Suprapubic skin (tissue), 4 donors: ENCODE results near the gene TRIM71. TPM values are rescaled to one million over a fixed set of nuclear protein-coding genes. Genes with fewer than 3 reads are reported as not detected.

Experiments
- DNase-seq, 2 donors: peaks; one replicate each; pipeline ENCODE4 v3.0.0-alpha.2; 2019; ENCODE audit warnings: low spot score in 2 of 2
- H3K27ac ChIP-seq: fragments of 200-600 bp; sonication (generic); one replicate; pipeline ENCODE4 v1.5.1; 2019
- H3K27me3 ChIP-seq: fragments of 200-600 bp; sonication (generic); one replicate; pipeline ENCODE4 v1.5.1; 2019
- H3K36me3 ChIP-seq: fragments of 200-600 bp; sonication (generic); one replicate; pipeline ENCODE4 v1.5.1; 2019
- H3K4me1 ChIP-seq: fragments of 200-600 bp; sonication (generic); one replicate; pipeline ENCODE4 v1.5.1; 2019
- H3K4me3 ChIP-seq: fragments of 200-600 bp; sonication (generic); one replicate; pipeline ENCODE4 v1.5.1; 2019; ENCODE audit warnings: mild to moderate bottlenecking
- H3K9me3 ChIP-seq: fragments of 200-600 bp; sonication (generic); one replicate; pipeline ENCODE4 v1.5.1; 2019
- EP300 ChIP-seq: sonication (generic); formaldehyde crosslinking; IDR thresholded peaks from one replicate; pipeline ENCODE4 v1.6.1; 2017; ENCODE audit warnings: antibody characterized with exemption
- POLR2A ChIP-seq, 2 donors: fragments of 450-650 bp; IDR thresholded peaks; one replicate each; pipeline ENCODE4 v1.6.1; 2017; ENCODE audit warnings: antibody characterized with exemption in 2 of 2, mild to moderate bottlenecking in 2 of 2, moderate library complexity in 2 of 2
- POLR2AphosphoS5 ChIP-seq, 3 donors: sonication (generic); formaldehyde crosslinking; IDR thresholded peaks; one replicate each; pipeline ENCODE4 v1.6.1; 2017; ENCODE audit warnings: antibody characterized with exemption in 3 of 3
- WGBS: methylation state at CpG from one replicate; pipeline ENCODE4 v1.1.5; 2018; 5-methylcytosine and 5-hydroxymethylcytosine counted together
- total RNA-seq, 4 donors: library from RNA; depleted of rRNA; stranded (reverse); fragments of >200 nt; gene quantifications; one replicate each; pipeline ENCODE4 v1.1.0, GENCODE V29; 2016
- TF ChIP-seq, protein P1 (sequence below), 2 donors: fragments of 200-600 bp in 1 of 2; fragments of 450-650 bp in 1 of 2; sonication (generic) in 1 of 2; IDR thresholded peaks; one replicate each; pipeline ENCODE4 v1.5.1; 2016 to 2019; ENCODE audit warnings: antibody characterized with exemption in 2 of 2, mild to moderate bottlenecking in 1 of 2, moderate library complexity in 1 of 2

The TRIM71 gene
- total RNA-seq, 4 donors from 2014 or later = not detected

DNA sequence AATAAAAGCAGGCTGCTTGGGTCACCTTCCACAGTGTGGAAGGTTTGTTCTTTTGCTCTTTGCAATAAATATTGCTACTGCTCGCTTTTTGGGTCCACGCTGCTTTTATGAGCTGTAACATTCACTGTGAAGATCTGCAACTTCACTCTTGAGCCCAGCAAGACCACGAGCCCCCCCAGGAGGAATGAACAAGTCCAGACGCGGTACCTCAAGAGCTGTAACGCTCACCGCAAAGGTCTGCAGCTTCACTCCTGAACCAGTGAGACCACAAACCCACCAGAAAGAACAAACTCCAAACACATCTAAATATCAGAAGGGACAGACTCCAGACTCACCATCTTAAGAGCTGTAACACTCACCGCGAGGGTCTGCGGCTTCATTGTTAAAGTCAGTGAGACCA is 86.2 kb downstream of the TRIM71 start:
- Histone ChIP-seq H3K4me1 (no peaks in the 10 kb centered on the region), H3K27ac (no peak overlapping the region), H3K36me3 (no peaks in the 10 kb centered on the region), H3K27me3 (no peaks in the 10 kb centered on the region), H3K9me3 (no peaks in the 10 kb centered on the region), H3K4me3 (no peak overlapping the region)
- TF ChIP-seq POLR2A (IDR thresholded peaks at IDR 0.05) (no peak), POLR2AphosphoS5 (IDR thresholded peaks at IDR 0.05) (no peak), EP300 (no peak)
- TF ChIP-seq, protein P1, sequence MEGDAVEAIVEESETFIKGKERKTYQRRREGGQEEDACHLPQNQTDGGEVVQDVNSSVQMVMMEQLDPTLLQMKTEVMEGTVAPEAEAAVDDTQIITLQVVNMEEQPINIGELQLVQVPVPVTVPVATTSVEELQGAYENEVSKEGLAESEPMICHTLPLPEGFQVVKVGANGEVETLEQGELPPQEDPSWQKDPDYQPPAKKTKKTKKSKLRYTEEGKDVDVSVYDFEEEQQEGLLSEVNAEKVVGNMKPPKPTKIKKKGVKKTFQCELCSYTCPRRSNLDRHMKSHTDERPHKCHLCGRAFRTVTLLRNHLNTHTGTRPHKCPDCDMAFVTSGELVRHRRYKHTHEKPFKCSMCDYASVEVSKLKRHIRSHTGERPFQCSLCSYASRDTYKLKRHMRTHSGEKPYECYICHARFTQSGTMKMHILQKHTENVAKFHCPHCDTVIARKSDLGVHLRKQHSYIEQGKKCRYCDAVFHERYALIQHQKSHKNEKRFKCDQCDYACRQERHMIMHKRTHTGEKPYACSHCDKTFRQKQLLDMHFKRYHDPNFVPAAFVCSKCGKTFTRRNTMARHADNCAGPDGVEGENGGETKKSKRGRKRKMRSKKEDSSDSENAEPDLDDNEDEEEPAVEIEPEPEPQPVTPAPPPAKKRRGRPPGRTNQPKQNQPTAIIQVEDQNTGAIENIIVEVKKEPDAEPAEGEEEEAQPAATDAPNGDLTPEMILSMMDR (IDR thresholded peaks at IDR 0.05) = no peak
- 97% methylated on average over 10 of the region's 10 CpGs for whole genome bisulfite sequencing
- DNase-seq = no peak

DNA sequence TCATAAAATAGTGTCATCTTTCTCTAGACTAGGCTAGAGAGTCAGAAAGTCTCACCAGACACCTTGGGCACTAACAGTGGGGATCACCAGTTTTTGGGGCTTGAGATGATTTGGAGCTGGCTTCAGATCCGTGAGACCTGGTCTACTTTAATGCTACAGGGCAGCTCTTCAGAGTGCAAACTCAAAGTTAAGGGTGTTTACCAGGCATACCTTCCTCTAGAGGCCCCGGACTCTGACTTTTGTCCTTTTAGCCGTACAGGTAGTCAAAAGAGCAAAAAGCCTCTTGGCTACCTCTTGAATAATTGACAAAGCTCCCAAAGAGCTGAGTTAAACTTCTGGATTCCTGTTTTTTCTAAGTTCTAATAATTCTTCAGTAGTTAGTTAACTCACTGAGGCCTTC is 92.2 kb downstream of the TRIM71 start:
- TF ChIP-seq, protein P1 (IDR thresholded peaks at IDR 0.05) = no peak
- no peak for TF ChIP-seq POLR2A (IDR thresholded peaks at IDR 0.05)
- no peak for TF ChIP-seq POLR2AphosphoS5 (IDR thresholded peaks at IDR 0.05)
- no peak for TF ChIP-seq EP300
- Histone ChIP-seq H3K27me3 (no peaks in the 10 kb centered on the region), H3K9me3 (no peaks in the 10 kb centered on the region), H3K36me3 (no peaks in the 10 kb centered on the region), H3K4me3 (no peak overlapping the region), H3K27ac (no peak overlapping the region), H3K4me1 (peaks cover 11% of the 10 kb centered on the region)
- 86% methylated on average over 3 of the region's 3 CpGs for WGBS
- DNase-seq = no peak

- Histone ChIP-seq H3K36me3 (no peaks in the 10 kb centered on the region), H3K4me3 (no peak overlapping the region), H3K27me3 (no peaks in the 10 kb centered on the region), H3K9me3 (no peaks in the 10 kb centered on the region), H3K4me1 (peaks cover 11% of the 10 kb centered on the region), H3K27ac (no peak overlapping the region)
- no peak for DNase-seq
- TF ChIP-seq EP300 = no peak
- TF ChIP-seq POLR2AphosphoS5 (IDR thresholded peaks at IDR 0.05) = no peak
- no peak for TF ChIP-seq POLR2A (IDR thresholded peaks at IDR 0.05)
- TF ChIP-seq, protein P1 (IDR thresholded peaks at IDR 0.05) = no peak
- WGBS = 66% methylated on average over 2 of the region's 2 CpGs
Observed at GRCh38 chr3:32910954-32911353, 93.2 kb downstream of the TRIM71 start.

- peaks cover 11% of the 10 kb centered on the region for H3K4me1 ChIP-seq
- H3K9me3 ChIP-seq = no peaks in the 10 kb centered on the region
- H3K36me3 ChIP-seq = no peaks in the 10 kb centered on the region
- TF ChIP-seq POLR2AphosphoS5 (IDR thresholded peaks at IDR 0.05) (no peak), POLR2A (IDR thresholded peaks at IDR 0.05) (no peak), EP300 (no peak)
- TF ChIP-seq, protein P1 (IDR thresholded peaks at IDR 0.05) = no peak
- no peak overlapping the region for H3K27ac ChIP-seq
- DNase-seq = no peak
- H3K4me3 ChIP-seq = no peak overlapping the region
- 74% methylated on average over 1 of the region's 1 CpG for WGBS
- H3K27me3 ChIP-seq = no peaks in the 10 kb centered on the region
Observed at GRCh38 chr3:32912046-32912445, 94.2 kb downstream of the TRIM71 start.

DNA sequence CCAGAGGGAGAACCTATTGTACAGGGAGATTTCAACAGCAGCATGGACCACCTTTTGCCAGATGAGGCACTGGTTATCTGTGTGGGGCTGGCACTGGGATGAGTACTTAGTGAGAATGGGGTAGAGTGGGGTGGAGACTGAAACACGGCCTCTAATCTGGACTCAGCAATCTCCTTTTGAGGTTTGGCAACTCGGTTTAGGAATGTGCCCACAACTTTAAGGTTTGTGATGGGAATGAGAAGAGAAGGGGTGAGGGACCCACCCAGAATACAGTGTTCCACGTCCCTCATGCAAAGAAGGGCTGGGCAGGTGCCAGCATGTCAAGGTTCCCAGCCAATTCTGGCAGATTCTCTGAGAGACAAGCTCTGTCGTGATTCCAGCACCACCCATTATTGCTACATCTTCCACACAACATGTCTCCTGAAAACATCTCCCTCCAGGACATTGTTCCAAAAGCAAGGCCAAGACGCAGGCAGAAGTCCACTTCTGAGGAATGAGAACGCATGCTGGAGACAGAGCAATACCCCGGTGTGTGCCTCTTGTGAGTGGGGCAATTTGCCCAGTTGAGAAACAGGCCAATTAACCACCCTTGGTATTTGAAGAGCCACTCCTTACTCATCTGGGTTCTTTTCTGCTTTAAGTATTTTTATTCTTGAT is 96.1 kb downstream of the TRIM71 start:
- no peak overlapping the region for H3K4me3 ChIP-seq
- H3K36me3 ChIP-seq = no peaks in the 10 kb centered on the region
- no peaks in the 10 kb centered on the region for H3K27me3 ChIP-seq
- H3K27ac ChIP-seq = peak overlapping the region; percentile 73
- 34% methylated on average over 7 of the region's 7 CpGs for WGBS
- peaks cover 11% of the 10 kb centered on the region for H3K4me1 ChIP-seq
- TF ChIP-seq POLR2AphosphoS5 (IDR thresholded peaks at IDR 0.05) (peak in 2 of 3 donors; percentile 20 to 86), EP300 (no peak), POLR2A (IDR thresholded peaks at IDR 0.05) (no peak)
- TF ChIP-seq, protein P1 (IDR thresholded peaks at IDR 0.05) = peak in 1 of 2 donors; percentile 0
- peak; percentile 84 to 86 for DNase-seq
- H3K9me3 ChIP-seq = no peaks in the 10 kb centered on the region
